Measurements from ENCODE around the gene RPL5. TPM values are rescaled to one million over a fixed set of nuclear protein-coding genes. Genes with fewer than 3 reads are reported as not detected.

Gene RPL5
- total and polyA plus RNA-seq, 2 donors (not counting 1 experiment from before 2014, with no cell fraction given) = 1,198 to 2,145 TPM

GRCh38 chr1:92859400-92860039 is 27.7 kb downstream of the RPL5 start:
- no peak overlapping the region for H3K4me3 ChIP-seq (replicated peaks in 1 of 4; ENCODE audit: control extremely low read depth in 1 of 4, insufficient read depth in 1 of 4, low read depth in 3 of 4, low read length in 4 of 4)

DNA sequence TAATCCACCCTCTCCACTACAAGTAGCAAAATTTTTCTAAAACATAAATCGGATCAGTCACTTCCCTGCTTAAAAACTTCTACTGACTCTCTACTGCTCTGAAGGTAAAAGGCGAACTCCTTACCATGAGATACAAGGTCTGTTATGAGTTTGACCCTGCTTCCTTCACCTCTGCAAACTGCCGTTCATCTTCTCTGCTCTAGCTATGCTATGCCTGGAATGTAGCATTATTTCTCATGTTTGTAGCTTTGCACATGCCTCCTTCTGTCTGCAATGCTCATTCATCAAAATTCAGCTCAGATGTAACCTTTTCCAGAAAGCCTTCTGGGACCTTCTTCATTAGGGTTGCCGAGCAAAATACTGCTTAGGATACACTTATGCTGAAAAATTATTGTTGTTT is 30.8 kb downstream of the RPL5 start:
- no peak overlapping the region for H3K27ac ChIP-seq (ENCODE audit: insufficient read depth, low read length)

More at GRCh38 chr1:92859400-92860039, 27.7 kb downstream of the RPL5 start:
- H3K27ac ChIP-seq (ENCODE audit: insufficient read depth, low read length) = no peak overlapping the region
- no peak for DNase-seq (ENCODE audit: low read depth in 2 of 2)
- no peak overlapping the region for H3K9ac ChIP-seq (ENCODE audit: insufficient read depth, low read length)
- no peaks in the 10 kb centered on the region for H3K27me3 ChIP-seq (ENCODE audit: control insufficient read depth, insufficient read depth, low read length)
- no peaks in the 10 kb centered on the region for H3K36me3 ChIP-seq (ENCODE audit: control insufficient read depth, insufficient read depth, low read length)
- TF ChIP-seq, protein P1, sequence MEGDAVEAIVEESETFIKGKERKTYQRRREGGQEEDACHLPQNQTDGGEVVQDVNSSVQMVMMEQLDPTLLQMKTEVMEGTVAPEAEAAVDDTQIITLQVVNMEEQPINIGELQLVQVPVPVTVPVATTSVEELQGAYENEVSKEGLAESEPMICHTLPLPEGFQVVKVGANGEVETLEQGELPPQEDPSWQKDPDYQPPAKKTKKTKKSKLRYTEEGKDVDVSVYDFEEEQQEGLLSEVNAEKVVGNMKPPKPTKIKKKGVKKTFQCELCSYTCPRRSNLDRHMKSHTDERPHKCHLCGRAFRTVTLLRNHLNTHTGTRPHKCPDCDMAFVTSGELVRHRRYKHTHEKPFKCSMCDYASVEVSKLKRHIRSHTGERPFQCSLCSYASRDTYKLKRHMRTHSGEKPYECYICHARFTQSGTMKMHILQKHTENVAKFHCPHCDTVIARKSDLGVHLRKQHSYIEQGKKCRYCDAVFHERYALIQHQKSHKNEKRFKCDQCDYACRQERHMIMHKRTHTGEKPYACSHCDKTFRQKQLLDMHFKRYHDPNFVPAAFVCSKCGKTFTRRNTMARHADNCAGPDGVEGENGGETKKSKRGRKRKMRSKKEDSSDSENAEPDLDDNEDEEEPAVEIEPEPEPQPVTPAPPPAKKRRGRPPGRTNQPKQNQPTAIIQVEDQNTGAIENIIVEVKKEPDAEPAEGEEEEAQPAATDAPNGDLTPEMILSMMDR (conservative IDR thresholded peaks at IDR 0.05 in 1 of 2, IDR thresholded peaks at IDR 0.05 in 1 of 2; ENCODE audit: low read depth in 1 of 2, low read length in 2 of 2) = no peak
- no peak for TF ChIP-seq EZH2 (IDR thresholded peaks at IDR 0.05; ENCODE audit: low read length, missing control alignments)
- H3K4me1 ChIP-seq (ENCODE audit: control insufficient read depth, extremely low read depth, insufficient read depth, low read length) = no peaks in the 10 kb centered on the region
- H4K20me1 ChIP-seq (ENCODE audit: control insufficient read depth, extremely low read depth, insufficient read depth, low read length) = no peaks in the 10 kb centered on the region
- no peak overlapping the region for H3K4me2 ChIP-seq (ENCODE audit: extremely low read depth, insufficient read depth, low read length)
- H3K79me2 ChIP-seq (ENCODE audit: control insufficient read depth, insufficient read depth, low read length) = no peaks in the 10 kb centered on the region
- H2AFZ ChIP-seq (ENCODE audit: low read length) = no peak overlapping the region
- H3K9me3 ChIP-seq (ENCODE audit: control insufficient read depth, insufficient read depth, low read depth, low read length) = no peaks in the 10 kb centered on the region

GRCh38 chr1:92864131-92864530 is 32.3 kb downstream of the RPL5 start:
- Histone ChIP-seq H3K9ac (ENCODE audit: insufficient read depth, low read length) (no peak overlapping the region), H3K27me3 (ENCODE audit: control insufficient read depth, insufficient read depth, low read length) (no peaks in the 10 kb centered on the region), H3K4me1 (ENCODE audit: control insufficient read depth, extremely low read depth, insufficient read depth, low read length) (no peaks in the 10 kb centered on the region), H3K79me2 (ENCODE audit: control insufficient read depth, insufficient read depth, low read length) (no peaks in the 10 kb centered on the region), H3K27ac (ENCODE audit: insufficient read depth, low read length) (no peak overlapping the region), H3K9me3 (ENCODE audit: control insufficient read depth, insufficient read depth, low read depth, low read length) (no peaks in the 10 kb centered on the region), H3K36me3 (ENCODE audit: control insufficient read depth, insufficient read depth, low read length) (no peaks in the 10 kb centered on the region), H4K20me1 (ENCODE audit: control insufficient read depth, extremely low read depth, insufficient read depth, low read length) (no peaks in the 10 kb centered on the region), H3K4me3 (replicated peaks in 1 of 4; ENCODE audit: control extremely low read depth in 1 of 4, insufficient read depth in 1 of 4, low read depth in 3 of 4, low read length in 4 of 4) (no peak overlapping the region), H2AFZ (ENCODE audit: low read length) (no peak overlapping the region), H3K4me2 (ENCODE audit: extremely low read depth, insufficient read depth, low read length) (no peak overlapping the region)
- DNase-seq (ENCODE audit: low read depth in 2 of 2) = no peak
- no peak for TF ChIP-seq EZH2 (IDR thresholded peaks at IDR 0.05; ENCODE audit: low read length, missing control alignments)
- TF ChIP-seq, protein P1 (conservative IDR thresholded peaks at IDR 0.05 in 1 of 2, IDR thresholded peaks at IDR 0.05 in 1 of 2; ENCODE audit: low read depth in 1 of 2, low read length in 2 of 2) = no peak

More for the DNA sequence above, 30.8 kb downstream of the RPL5 start:
- no peaks in the 10 kb centered on the region for H4K20me1 ChIP-seq (ENCODE audit: control insufficient read depth, extremely low read depth, insufficient read depth, low read length)
- no peak overlapping the region for H2AFZ ChIP-seq (ENCODE audit: low read length)
- no peak for DNase-seq (ENCODE audit: low read depth in 2 of 2)
- no peak for TF ChIP-seq EZH2 (IDR thresholded peaks at IDR 0.05; ENCODE audit: low read length, missing control alignments)
- TF ChIP-seq, protein P1 (conservative IDR thresholded peaks at IDR 0.05 in 1 of 2, IDR thresholded peaks at IDR 0.05 in 1 of 2; ENCODE audit: low read depth in 1 of 2, low read length in 2 of 2) = no peak
- H3K4me1 ChIP-seq (ENCODE audit: control insufficient read depth, extremely low read depth, insufficient read depth, low read length) = no peaks in the 10 kb centered on the region
- no peaks in the 10 kb centered on the region for H3K36me3 ChIP-seq (ENCODE audit: control insufficient read depth, insufficient read depth, low read length)
- no peak overlapping the region for H3K4me3 ChIP-seq (replicated peaks in 1 of 4; ENCODE audit: control extremely low read depth in 1 of 4, insufficient read depth in 1 of 4, low read depth in 3 of 4, low read length in 4 of 4)
- H3K4me2 ChIP-seq (ENCODE audit: extremely low read depth, insufficient read depth, low read length) = no peak overlapping the region
- no peaks in the 10 kb centered on the region for H3K9me3 ChIP-seq (ENCODE audit: control insufficient read depth, insufficient read depth, low read depth, low read length)
- H3K27me3 ChIP-seq (ENCODE audit: control insufficient read depth, insufficient read depth, low read length) = no peaks in the 10 kb centered on the region
- no peaks in the 10 kb centered on the region for H3K79me2 ChIP-seq (ENCODE audit: control insufficient read depth, insufficient read depth, low read length)
- no peak overlapping the region for H3K9ac ChIP-seq (ENCODE audit: insufficient read depth, low read length)

Measured in fibroblast of lung (primary cell).